SU-DHL-6 (cell line): Measurements from ENCODE around the gene MYBL2.

Experiments
- H2AFZ ChIP-seq: fragments of 200-600 bp; sonication (generic); 2 replicates; pipeline ENCODE4 v1.6.1; 2014; ENCODE audit warnings: low read depth, mild to moderate bottlenecking, moderate library complexity, mixed read lengths, antibody characterized with exemption, low read length; ENCODE audit not compliant: severe bottlenecking
- H3F3A ChIP-seq: fragments of 200-600 bp; shearing (Covaris generic); 2 replicates; pipeline ENCODE4 v1.6.0; 2016; ENCODE audit warnings: antibody characterized with exemption, mild to moderate bottlenecking; ENCODE audit not compliant: insufficient read depth
- H3K27ac ChIP-seq: fragments of 200-600 bp; sonication (generic); 2 replicates; pipeline ENCODE4 v1.5.1; 2016; ENCODE audit warnings: low read depth, mild to moderate bottlenecking, low read length, moderate library complexity, mixed read lengths
- H3K27me3 ChIP-seq: fragments of 200-600 bp; sonication (generic), shearing (Covaris generic); 2 replicates; pipeline ENCODE4 v1.6.0; 2014; ENCODE audit warnings: mild to moderate bottlenecking, low read length
- H3K36me3 ChIP-seq: fragments of 200-600 bp; sonication (generic); 2 replicates; pipeline ENCODE4 v1.6.1; 2014; ENCODE audit warnings: mild to moderate bottlenecking, low read length, mixed read lengths
- H3K4me2 ChIP-seq: fragments of 300-600, 200-600 bp; shearing (Covaris generic), sonication (generic); 2 replicates; pipeline ENCODE4 v1.6.0; 2014; ENCODE audit warnings: low read length, low read depth, mild to moderate bottlenecking; ENCODE audit not compliant: poor library complexity, severe bottlenecking
- H3K4me3 ChIP-seq: fragments of 200-600 bp; sonication (generic); 2 replicates; pipeline ENCODE4 v1.5.1; 2014; ENCODE audit warnings: antibody characterized with exemption, low read length, mild to moderate bottlenecking, mixed read lengths; ENCODE audit not compliant: insufficient read depth, poor library complexity, severe bottlenecking
- H3K79me2 ChIP-seq: fragments of 200-600 bp; sonication (generic); 2 replicates; pipeline ENCODE4 v1.6.1; 2014; ENCODE audit warnings: mild to moderate bottlenecking, low read length, moderate library complexity; ENCODE audit not compliant: insufficient read depth
- H3K9ac ChIP-seq: fragments of 200-600 bp; sonication (generic); 2 replicates; pipeline ENCODE4 v1.7.0; 2014; ENCODE audit warnings: mild to moderate bottlenecking, low read length
- H3K9me2 ChIP-seq: fragments of 200-600 bp; sonication (generic); replicated peaks from 2 replicates; pipeline ENCODE4 v1.6.1; 2014; ENCODE audit warnings: low read length; ENCODE audit not compliant: insufficient read depth
- H3K9me3 ChIP-seq: fragments of 200-600 bp; sonication (generic); 2 replicates; pipeline ENCODE4 v1.6.1; 2014; ENCODE audit warnings: low read length, mixed read lengths; ENCODE audit not compliant: insufficient read depth
- H4K20me1 ChIP-seq: fragments of 200-600 bp; sonication (generic); 2 replicates; pipeline ENCODE4 v1.6.1; 2014; ENCODE audit warnings: low read depth, mild to moderate bottlenecking, antibody characterized with exemption, low read length, moderate library complexity, mixed read lengths
- CTCF ChIP-seq: fragments of 200-600 bp; sonication (generic); IDR thresholded peaks from one replicate; pipeline ENCODE4 v1.5.1; 2017; ENCODE audit warnings: antibody characterized with exemption, mild to moderate bottlenecking, low read length, moderate library complexity; ENCODE audit not compliant: insufficient read depth, poor library complexity, severe bottlenecking
- EZH2phosphoT487 ChIP-seq: fragments of 200-600 bp; sonication (generic), shearing (Covaris generic); conservative IDR thresholded peaks from 2 replicates; pipeline ENCODE4 v1.6.1; 2018; ENCODE audit warnings: mild to moderate bottlenecking, antibody characterized with exemption, low read length, moderate library complexity, mixed read lengths

Gene MYBL2

GRCh38 chr20:43725666-43726065, 58.8 kb downstream of the MYBL2 start:
- Histone ChIP-seq H3K9me3 (no peaks in the 10 kb centered on the region), H3K9me2 (no peaks in the 10 kb centered on the region), H3F3A (peaks cover 4% of the 10 kb centered on the region; the same call in 1 of the 2 replicates), H2AFZ (no peak overlapping the region), H3K27ac (no peak overlapping the region), H3K4me2 (no peak overlapping the region), H3K9ac (no peak overlapping the region), H3K79me2 (no peaks in the 10 kb centered on the region), H4K20me1 (no peaks in the 10 kb centered on the region), H3K4me3 (no peak overlapping the region), H3K36me3 (no peaks in the 10 kb centered on the region), H3K27me3 (no peaks in the 10 kb centered on the region)
- no peak for TF ChIP-seq CTCF
- TF ChIP-seq EZH2phosphoT487: no peak

GRCh38 chr20:43726333-43726732, 59.4 kb downstream of the MYBL2 start:
- H3K36me3 ChIP-seq: no peaks in the 10 kb centered on the region
- no peak overlapping the region for H3K4me2 ChIP-seq
- no peaks in the 10 kb centered on the region for H3K79me2 ChIP-seq
- no peaks in the 10 kb centered on the region for H3K9me2 ChIP-seq
- H3K4me3 ChIP-seq: no peak overlapping the region
- H4K20me1 ChIP-seq: no peaks in the 10 kb centered on the region
- H3K27me3 ChIP-seq: no peaks in the 10 kb centered on the region
- peaks cover 4% of the 10 kb centered on the region; the same call in 1 of the 2 replicates for H3F3A ChIP-seq
- H3K9me3 ChIP-seq: no peaks in the 10 kb centered on the region
- H3K27ac ChIP-seq: no peak overlapping the region
- H3K9ac ChIP-seq: no peak overlapping the region
- H2AFZ ChIP-seq: no peak overlapping the region
- TF ChIP-seq CTCF (no peak), EZH2phosphoT487 (no peak)

- no peaks in the 10 kb centered on the region for H4K20me1 ChIP-seq
- H3K79me2 ChIP-seq: no peaks in the 10 kb centered on the region
- H3K9ac ChIP-seq: no peak within 1 kb of the TSS
- no peaks in the 10 kb centered on the region for H3K27me3 ChIP-seq
- no peak within 1 kb of the TSS for H3K4me2 ChIP-seq
- no peak within 1 kb of the TSS for H3K4me3 ChIP-seq
- H3K27ac ChIP-seq: no peak within 1 kb of the TSS
- no peaks in the 10 kb centered on the region for H3K9me2 ChIP-seq
- no peak for TF ChIP-seq CTCF
- no peak for TF ChIP-seq EZH2phosphoT487
- no peaks in the 10 kb centered on the region for H3K9me3 ChIP-seq
- H3K36me3 ChIP-seq: no peaks in the 10 kb centered on the region
- no peak within 1 kb of the TSS for H2AFZ ChIP-seq
- peaks cover 4% of the 10 kb centered on the region; the same call in 1 of the 2 replicates for H3F3A ChIP-seq
Observed at GRCh38 chr20:43726811-43727338, 60.0 kb downstream of the MYBL2 start, which contains the start of gene GTSF1L. Gene GTSF1L, minus strand, starts transcription at chr20:43727002. Its CDS starts 308 bp downstream, at chr20:43726694.
